ENCODE data around the gene PAXIP1.

DNA sequence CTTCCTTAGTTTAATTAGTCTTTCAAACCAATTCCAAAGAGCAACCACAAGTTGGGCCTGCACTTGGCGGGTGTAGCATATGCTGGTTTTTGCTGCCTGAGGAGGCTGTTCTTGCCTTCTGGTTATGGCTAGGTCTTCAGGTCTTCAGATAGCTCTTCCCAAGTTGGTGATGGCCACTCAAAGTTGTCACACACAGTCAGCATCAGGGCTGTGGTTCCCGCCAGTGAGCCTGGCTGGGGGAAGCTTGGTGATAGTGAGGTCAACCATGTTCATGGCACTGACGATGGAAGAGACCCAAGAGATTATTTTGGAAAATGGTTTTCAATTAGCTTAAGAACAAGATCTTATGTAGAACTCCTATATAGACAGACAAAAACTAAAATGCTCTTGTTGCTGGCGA is 48.4 kb upstream of the PAXIP1 start:
- TF ChIP-seq CTCF (IDR thresholded peaks at IDR 0.05): no peak
- TF ChIP-seq POLR2A (IDR thresholded peaks at IDR 0.05): no peak

Data from vagina (tissue), 2 donors.